Stomach (tissue), 9 donors: ENCODE data around the gene ZFP92. TPM values are rescaled to one million over a fixed set of nuclear protein-coding genes. Genes with fewer than 3 reads are reported as not detected.

Source experiments
- DNase-seq, 2 donors: peaks; one replicate each; pipeline versions ENCODE4 v3.0.0 to v3.0.0-alpha.2; 2013 to 2019
- H3K27ac ChIP-seq, 5 donors: fragments of 200-600 bp in 4 of 5; sonication (generic) in 4 of 5; one replicate each; pipeline ENCODE4 v1.5.1; 2013 to 2019; ENCODE audit warnings: mild to moderate bottlenecking in 1 of 5, moderate library complexity in 1 of 5
- H3K27me3 ChIP-seq, 3 donors: fragments of 200-600 bp; sonication (generic); one replicate each; pipeline ENCODE4 v1.5.1; 2017 to 2019; ENCODE audit warnings: mixed run types in 1 of 3
- H3K36me3 ChIP-seq, 4 donors: fragments of 200-600 bp; sonication (generic); 1 replicate in 3 of 4; 2 replicates in 1 of 4; pipeline ENCODE4 v1.5.1; 2016 to 2019
- H3K4me1 ChIP-seq, 4 donors: fragments of 200-600 bp; sonication (generic); one replicate each; pipeline ENCODE4 v1.5.1; 2016 to 2019
- H3K4me3 ChIP-seq, 4 donors: fragments of 200-600 bp; sonication (generic) in 3 of 4; one replicate each; pipeline ENCODE4 v1.5.1; 2016 to 2019; ENCODE audit warnings: mild to moderate bottlenecking in 1 of 4
- H3K9me3 ChIP-seq, 4 donors: fragments of 200-600 bp; sonication (generic); one replicate each; pipeline ENCODE4 v1.5.1; 2016 to 2019
- CTCF ChIP-seq, 7 experiments: fragments of 450-650 bp in 4 of 7; fragments of 200-600 bp in 3 of 7; sonication (generic) in 3 of 7; IDR thresholded peaks; one replicate each; pipeline ENCODE4 v1.5.1; 2016 to 2019; ENCODE audit warnings: antibody characterized with exemption in 7 of 7, control low read depth in 2 of 7, mild to moderate bottlenecking in 1 of 7
- EP300 ChIP-seq: sonication (generic); formaldehyde crosslinking; IDR thresholded peaks from one replicate; pipeline ENCODE4 v1.6.1; 2017; ENCODE audit warnings: antibody characterized with exemption
- POLR2A ChIP-seq, 4 donors: fragments of 450-650 bp; IDR thresholded peaks; one replicate each; pipeline ENCODE4 v1.6.1; 2016; ENCODE audit warnings: antibody characterized with exemption in 4 of 4, control low read depth in 2 of 4, mild to moderate bottlenecking in 1 of 4, moderate library complexity in 1 of 4
- POLR2AphosphoS5 ChIP-seq, 3 donors: sonication (generic); formaldehyde crosslinking; IDR thresholded peaks; one replicate each; pipeline ENCODE4 v1.6.1; 2016; ENCODE audit warnings: antibody characterized with exemption in 3 of 3
- WGBS, 5 donors: extraction: QIAGEN DNeasy Blood & Tissue Kit in 3 of 5; methylation state at CpG; one replicate each; pipeline versions ENCODE4 v1.1.5 to v1.1.7; 2013 to 2018; 5-methylcytosine and 5-hydroxymethylcytosine counted together
- intact Hi-C: fragments of 100-400 bp; cut with DNase I; formaldehyde crosslinking; loops from one replicate; pipeline ENCODE4 v1.15.1; 2023; ENCODE audit warnings: low total_unique reads
- polyA plus RNA-seq, 3 donors: library from polyadenylated mRNA; stranded (reverse); fragments of 200-250 nt; gene quantifications; one replicate each; pipeline ENCODE4 v1.2.3, GENCODE V29; 2013
- total RNA-seq, 5 donors: library from RNA; depleted of rRNA; stranded (reverse); fragments of >200 nt; gene quantifications; one replicate each; pipeline versions ENCODE4 v1.1.0 to v1.2.3, GENCODE V29; 2014 to 2016
- donor health status: healthy with polysubstance abuse.
- donor health status: Bipolar disorder and iron deficiency.
- donor health status: healthy.

ZFP92 gene
- total and polyA plus RNA-seq, 8 donors: under 0.01 to 0.92 (median 0.31) TPM; not detected in 3

DNA sequence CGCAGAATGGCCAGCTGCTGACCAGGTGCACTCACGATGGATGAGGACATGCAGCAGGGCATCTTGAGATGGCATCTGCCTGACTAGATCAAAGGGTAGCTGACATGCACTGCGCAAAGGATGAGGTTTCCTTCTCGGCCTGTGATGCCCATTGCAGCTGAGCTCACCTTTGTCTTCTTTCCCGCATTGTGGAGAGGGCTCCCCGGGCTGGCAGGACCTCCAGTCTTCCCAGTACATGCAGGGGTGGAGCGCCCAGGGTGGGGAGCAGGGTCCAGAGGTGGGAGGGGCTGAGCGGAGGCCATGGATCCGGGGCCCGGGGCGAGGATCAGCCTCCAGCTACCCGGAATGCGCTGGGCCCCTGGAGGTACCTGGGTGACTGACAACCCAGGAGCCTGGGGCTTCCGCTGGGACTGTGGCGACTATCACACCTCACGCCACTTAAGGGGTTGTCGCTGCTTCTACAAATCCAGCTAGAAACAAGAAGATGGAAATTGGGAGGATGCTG, 22.6 kb downstream of the ZFP92 start:
- Histone ChIP-seq H3K4me3 (no peak overlapping the region), H3K9me3 (peaks cover 0 to 20% (median 7%) of the 10 kb centered on the region in 4 donors), H3K36me3 (no peaks in the 10 kb centered on the region), H3K27ac (no peak overlapping the region), H3K27me3 (peaks cover 0 to 19% (median 0%) of the 10 kb centered on the region in 3 donors), H3K4me1 (no peaks in the 10 kb centered on the region)
- no peak for DNase-seq
- WGBS, 5 donors: 86 to 92% (median 91%) methylated on average over 4 to 17 of the region's 17 CpGs
- intact Hi-C loops: no loop called here
- TF ChIP-seq POLR2A (IDR thresholded peaks at IDR 0.05) (no peak), CTCF (IDR thresholded peaks at IDR 0.05) (no peak), EP300 (no peak), POLR2AphosphoS5 (IDR thresholded peaks at IDR 0.05) (no peak)

DNA sequence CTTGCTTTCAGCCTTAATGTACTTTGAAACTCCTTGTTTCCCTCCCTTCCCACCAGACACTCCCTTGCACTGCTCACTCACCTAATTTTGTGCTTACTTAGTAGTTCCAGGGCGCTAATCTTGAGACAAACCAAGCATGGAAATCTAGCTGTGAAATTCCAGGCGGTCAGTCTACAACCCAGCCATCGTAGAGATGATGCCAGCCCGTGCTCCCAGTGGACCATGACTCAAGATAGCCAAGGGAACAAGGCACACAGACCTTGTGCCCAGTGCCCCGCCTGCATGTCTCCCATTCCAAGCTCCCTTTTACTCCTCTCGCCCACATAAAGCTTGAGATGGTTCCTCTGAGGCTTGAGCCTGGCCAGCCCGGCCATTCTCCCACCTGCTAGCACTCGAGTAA, 23.5 kb downstream of the ZFP92 start:
- no peak for DNase-seq
- Histone ChIP-seq H3K27me3 (peaks cover 0 to 19% (median 0%) of the 10 kb centered on the region in 3 donors), H3K4me1 (no peaks in the 10 kb centered on the region), H3K4me3 (no peak overlapping the region), H3K9me3 (peaks cover 0 to 25% (median 11%) of the 10 kb centered on the region in 4 donors), H3K36me3 (no peaks in the 10 kb centered on the region), H3K27ac (no peak overlapping the region)
- TF ChIP-seq POLR2AphosphoS5 (IDR thresholded peaks at IDR 0.05) (no peak), EP300 (no peak), POLR2A (IDR thresholded peaks at IDR 0.05) (no peak), CTCF (IDR thresholded peaks at IDR 0.05) (no peak)
- WGBS, 5 donors: 78 to 88% (median 83%) methylated on average over 7 to 8 of the region's 8 CpGs
- intact Hi-C loops: no loop called here

DNA sequence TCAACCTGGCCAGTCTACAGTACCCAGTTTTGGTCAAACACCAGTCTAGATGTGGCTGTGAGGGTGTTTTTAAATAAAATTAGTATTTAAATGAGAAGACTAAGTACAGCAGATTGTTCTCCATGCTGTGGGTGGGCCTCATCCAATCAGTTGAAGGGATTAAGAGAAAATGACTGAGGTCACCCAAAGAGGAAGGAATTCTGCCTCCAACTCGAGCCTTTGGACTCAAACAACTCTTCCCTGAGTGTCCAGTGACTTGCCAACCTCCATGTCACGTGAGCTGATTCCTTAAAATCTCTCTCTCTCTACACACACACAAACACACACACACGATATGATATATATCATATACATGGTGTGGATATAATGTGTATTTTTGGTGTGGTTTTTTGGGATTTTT, 24.6 kb downstream of the ZFP92 start:
- 55 to 78% (median 60%) methylated on average over 3 of the region's 3 CpGs for whole genome bisulfite sequencing, 5 donors
- H3K27me3 ChIP-seq: peaks cover 0 to 15% (median 0%) of the 10 kb centered on the region in 3 donors
- intact Hi-C loops: no loop called here

DNA sequence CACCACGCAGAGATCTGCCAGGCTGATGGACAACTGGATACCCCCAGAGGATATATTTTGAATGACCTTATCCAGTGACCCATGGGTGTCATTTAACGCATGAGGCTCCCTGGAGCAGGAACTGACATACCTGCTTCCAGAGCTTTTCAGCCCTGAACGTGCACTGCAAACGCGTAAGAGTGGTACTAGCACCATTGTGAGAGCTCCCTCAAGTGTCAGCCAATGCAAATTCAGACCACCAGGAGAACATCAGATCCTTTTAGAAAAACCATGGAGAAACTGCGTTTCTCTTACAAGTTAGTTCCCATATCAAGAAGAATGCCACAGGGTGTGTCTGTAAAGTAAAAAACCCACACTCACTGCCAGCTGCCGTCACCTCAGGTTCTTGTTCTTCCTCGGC, 27.3 kb downstream of the ZFP92 start:
- Histone ChIP-seq H3K9me3 (peaks cover 0 to 12% (median 6%) of the 10 kb centered on the region in 4 donors), H3K27ac (no peak overlapping the region), H3K4me3 (no peak overlapping the region), H3K4me1 (no peaks in the 10 kb centered on the region), H3K27me3 (peaks cover 0 to 8% (median 0%) of the 10 kb centered on the region in 3 donors), H3K36me3 (no peaks in the 10 kb centered on the region)
- 16 to 52% (median 34%) methylated on average over 8 of the region's 8 CpGs for WGBS, 5 donors
- TF ChIP-seq POLR2A (IDR thresholded peaks at IDR 0.05) (no peak), CTCF (IDR thresholded peaks at IDR 0.05) (no peak), EP300 (no peak), POLR2AphosphoS5 (IDR thresholded peaks at IDR 0.05) (no peak)
- peak in 1 of 2 donors; percentile 52 for DNase-seq
- intact Hi-C loops: no loop called here

More for the DNA sequence above, 24.6 kb downstream of the ZFP92 start:
- Histone ChIP-seq H3K36me3 (no peaks in the 10 kb centered on the region), H3K27ac (no peak overlapping the region), H3K4me1 (no peaks in the 10 kb centered on the region), H3K4me3 (no peak overlapping the region), H3K9me3 (peaks cover 0 to 21% (median 10%) of the 10 kb centered on the region in 4 donors)
- no peak for TF ChIP-seq POLR2A (IDR thresholded peaks at IDR 0.05)
- TF ChIP-seq EP300: no peak
- TF ChIP-seq POLR2AphosphoS5 (IDR thresholded peaks at IDR 0.05): no peak
- TF ChIP-seq CTCF (IDR thresholded peaks at IDR 0.05): no peak
- no peak for DNase-seq
